Fibroblast of lung (primary cell): ENCODE results near the gene GALNT2. TPM values are rescaled to one million over a fixed set of nuclear protein-coding genes. Genes with fewer than 3 reads are reported as not detected.

Experiments used
- DNase-seq, 2 donors: peaks; one replicate each; pipeline versions ENCODE4 v3.0.0 to v3.0.0-alpha.2; 2010; ENCODE audit warnings: low read depth in 2 of 2
- H2AFZ ChIP-seq: 2 replicates; pipeline ENCODE4 v1.5.1; 2012; ENCODE audit warnings: low read length, control low read depth, inconsistent platforms
- H3K27ac ChIP-seq: 2 replicates; pipeline ENCODE4 v1.5.1; 2011; ENCODE audit warnings: low read length, control low read depth; ENCODE audit not compliant: insufficient read depth
- H3K27me3 ChIP-seq: 2 replicates; pipeline ENCODE4 v1.5.1; 2011; ENCODE audit warnings: mild to moderate bottlenecking, low read length; ENCODE audit not compliant: control insufficient read depth, insufficient read depth
- H3K36me3 ChIP-seq: 2 replicates; pipeline ENCODE4 v1.5.1; 2011; ENCODE audit warnings: low read length; ENCODE audit not compliant: control insufficient read depth, insufficient read depth
- H3K4me1 ChIP-seq: 2 replicates; pipeline ENCODE4 v1.5.1; 2011; ENCODE audit warnings: low read length; ENCODE audit not compliant: control insufficient read depth, insufficient read depth; ENCODE audit errors: extremely low read depth
- H3K4me2 ChIP-seq: 2 replicates; pipeline ENCODE4 v1.5.1; 2011; ENCODE audit warnings: low read length, control low read depth; ENCODE audit not compliant: insufficient read depth; ENCODE audit errors: extremely low read depth
- H3K4me3 ChIP-seq, 4 experiments: fragments of 200-600 bp in 1 of 4; sonication (generic) in 1 of 4; replicated peaks in 1 of 4; 2 replicates each; pipeline ENCODE4 v1.5.1; 2011 to 2016; ENCODE audit warnings: low read length in 4 of 4, low read depth in 3 of 4, mild to moderate bottlenecking in 3 of 4, control low read depth in 2 of 4, inconsistent platforms in 1 of 4, mixed read lengths in 1 of 4; ENCODE audit not compliant: insufficient read depth in 1 of 4; ENCODE audit errors: control extremely low read depth in 1 of 4
- H3K79me2 ChIP-seq: 2 replicates; pipeline ENCODE4 v1.5.1; 2012; ENCODE audit warnings: mild to moderate bottlenecking, low read length, inconsistent platforms; ENCODE audit not compliant: control insufficient read depth, insufficient read depth
- H3K9ac ChIP-seq: 2 replicates; pipeline ENCODE4 v1.5.1; 2011; ENCODE audit warnings: mild to moderate bottlenecking, low read length, control low read depth; ENCODE audit not compliant: insufficient read depth
- H3K9me3 ChIP-seq: 2 replicates; pipeline ENCODE4 v1.5.1; 2012; ENCODE audit warnings: low read depth, low read length; ENCODE audit not compliant: control insufficient read depth, insufficient read depth
- H4K20me1 ChIP-seq: 2 replicates; pipeline ENCODE4 v1.5.1; 2011; ENCODE audit warnings: low read length; ENCODE audit not compliant: control insufficient read depth, insufficient read depth; ENCODE audit errors: extremely low read depth
- CTCF ChIP-seq, 2 donors: IDR thresholded peaks in 1 of 2; conservative IDR thresholded peaks in 1 of 2; 1 replicate in 1 of 2; 2 replicates in 1 of 2; pipeline ENCODE4 v1.5.1; 2011 to 2012; ENCODE audit warnings: low read length in 2 of 2, control low read depth in 1 of 2, inconsistent platforms in 1 of 2, low read depth in 1 of 2, mild to moderate bottlenecking in 1 of 2
- EZH2 ChIP-seq: IDR thresholded peaks from 2 replicates; pipeline ENCODE4 v1.5.1; 2012; ENCODE audit warnings: low read length, control low read depth, mild to moderate bottlenecking; ENCODE audit errors: missing control alignments
- polyA plus RNA-seq, 2 donors: library from polyadenylated mRNA; depleted of rRNA in 1 of 2; stranded (reverse) in 1 of 2; unstranded in 1 of 2; fragments of >200 nt; gene quantifications; 2 replicates each; pipeline ENCODE4 v1.2.1, GENCODE V29; 2011 to 2012; ENCODE audit warnings: missing spikeins in 1 of 2
- total RNA-seq: library from RNA; depleted of rRNA; stranded (reverse); fragments of >200 nt; gene quantifications from 2 replicates; pipeline ENCODE4 v1.2.1, GENCODE V29; 2014

The GALNT2 gene
- total and polyA plus RNA-seq, 2 donors (not counting 1 experiment from before 2014, with no cell fraction given), result 106 to 115 TPM

DNA sequence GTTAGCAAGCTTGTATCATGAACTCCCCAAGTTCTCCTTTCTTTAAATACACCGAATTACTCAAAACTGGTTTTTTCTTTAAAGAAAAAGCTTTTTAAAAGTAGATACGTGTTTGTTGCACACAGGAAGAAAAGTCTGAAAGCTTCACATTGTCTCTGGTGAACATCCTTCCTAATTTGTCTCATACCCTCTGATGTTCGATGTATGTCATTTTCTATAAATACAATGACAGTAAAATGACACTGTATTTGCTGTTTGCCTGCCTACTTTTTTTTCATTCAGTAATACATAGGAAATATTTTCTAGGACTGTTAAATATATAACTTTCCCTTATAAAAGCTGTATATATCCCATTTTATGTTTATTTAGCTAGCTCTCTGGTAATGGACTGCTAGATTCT lies 153.9 kb downstream of the GALNT2 start:
- DNase-seq, result no peak
- H3K79me2 ChIP-seq, result peaks cover 2% of the 10 kb centered on the region
- no peaks in the 10 kb centered on the region for H3K36me3 ChIP-seq
- H2AFZ ChIP-seq, result no peak overlapping the region
- H3K4me3 ChIP-seq, result no peak overlapping the region
- no peaks in the 10 kb centered on the region for H4K20me1 ChIP-seq
- H3K27me3 ChIP-seq, result no peaks in the 10 kb centered on the region
- H3K9me3 ChIP-seq, result no peaks in the 10 kb centered on the region
- no peak overlapping the region for H3K9ac ChIP-seq
- TF ChIP-seq EZH2, result no peak
- no peak for TF ChIP-seq CTCF (conservative IDR thresholded peaks at IDR 0.05 in 1 of 2, IDR thresholded peaks at IDR 0.05 in 1 of 2; ENCODE audit: low read depth in 1 of 2, low read length in 2 of 2)
- peaks cover 2% of the 10 kb centered on the region for H3K4me1 ChIP-seq
- no peak overlapping the region for H3K27ac ChIP-seq
- H3K4me2 ChIP-seq, result no peak overlapping the region

DNA sequence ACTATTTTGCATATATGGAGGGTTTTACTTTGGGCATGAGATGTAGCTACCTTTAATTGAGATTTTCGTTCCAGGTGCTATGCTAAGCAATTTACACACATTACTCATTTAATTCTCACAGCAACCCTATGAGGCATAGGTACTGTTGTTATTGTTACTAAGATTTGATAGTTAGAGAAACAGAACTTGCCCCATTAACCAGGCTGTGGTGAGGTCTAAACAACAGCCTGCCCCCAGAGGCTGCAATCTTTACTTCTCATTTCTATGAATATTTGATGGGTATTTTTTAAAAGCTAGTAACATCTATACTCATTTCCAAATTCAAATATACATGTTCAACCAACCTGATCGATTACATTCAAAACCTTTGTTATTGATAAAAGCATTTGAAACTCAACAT lies 155.6 kb downstream of the GALNT2 start:
- H3K4me2 ChIP-seq, result peak overlapping the region; percentile 42
- H3K4me3 ChIP-seq, result peak overlapping the region in 1 of 4 experiments; percentile 33
- no peak overlapping the region for H2AFZ ChIP-seq
- DNase-seq, result no peak
- H3K4me1 ChIP-seq, result peaks cover 2% of the 10 kb centered on the region
- peaks cover 2% of the 10 kb centered on the region for H3K79me2 ChIP-seq
- no peaks in the 10 kb centered on the region for H3K27me3 ChIP-seq
- H3K36me3 ChIP-seq, result no peaks in the 10 kb centered on the region
- no peaks in the 10 kb centered on the region for H4K20me1 ChIP-seq
- no peak overlapping the region for H3K9ac ChIP-seq
- no peak for TF ChIP-seq EZH2
- TF ChIP-seq CTCF (conservative IDR thresholded peaks at IDR 0.05 in 1 of 2, IDR thresholded peaks at IDR 0.05 in 1 of 2; ENCODE audit: low read depth in 1 of 2, low read length in 2 of 2), result peak; percentile 21 to 30
- H3K9me3 ChIP-seq, result no peaks in the 10 kb centered on the region
- H3K27ac ChIP-seq, result peak overlapping the region; percentile 40

DNA sequence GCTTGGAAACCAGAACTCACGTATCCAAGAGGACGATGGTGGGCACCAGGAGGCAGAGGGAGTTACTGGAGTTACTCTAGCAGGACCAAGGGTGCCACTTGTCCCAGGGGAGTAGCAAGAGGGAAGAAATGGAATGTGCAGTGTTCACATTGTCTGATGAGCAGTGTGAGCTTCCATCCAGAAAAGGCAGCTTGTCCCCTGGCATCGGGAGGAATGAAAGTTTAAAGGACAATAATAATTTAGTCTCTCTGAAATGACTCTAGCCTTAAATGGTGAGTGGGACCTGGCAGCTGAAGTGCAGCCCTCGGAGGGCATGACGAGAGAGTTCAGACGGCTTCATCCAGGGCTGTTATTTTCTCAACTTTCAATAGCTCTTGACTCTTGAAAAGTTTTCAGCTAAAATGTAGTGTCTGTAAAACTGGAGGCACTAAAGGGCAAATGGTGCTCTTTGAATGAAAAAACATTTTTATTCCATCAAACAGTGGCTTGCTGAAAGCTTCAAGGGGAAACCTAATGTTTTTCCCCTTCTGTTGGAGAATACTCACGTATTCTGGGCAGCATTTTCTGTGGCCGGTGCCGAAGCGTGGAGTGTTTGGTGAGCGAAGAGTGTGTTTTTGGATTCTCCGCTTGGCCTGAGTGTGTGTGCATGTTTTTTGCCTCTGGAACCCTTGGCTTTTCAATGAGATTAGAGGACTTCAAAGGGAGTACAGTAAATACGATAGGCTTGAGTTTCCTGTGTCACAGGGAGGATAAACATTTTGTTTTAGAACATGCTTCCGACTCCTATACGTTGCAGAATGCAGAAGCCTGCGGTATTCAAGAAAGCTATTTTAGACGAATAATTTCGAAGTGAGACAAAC lies 157.3 kb downstream of the GALNT2 start:
- no peak for DNase-seq
- Histone ChIP-seq H3K4me2 (peak overlapping the region; percentile 89), H2AFZ (no peak overlapping the region), H3K9me3 (no peaks in the 10 kb centered on the region), H3K79me2 (peaks cover 2% of the 10 kb centered on the region), H3K9ac (no peak overlapping the region), H3K36me3 (no peaks in the 10 kb centered on the region), H4K20me1 (no peaks in the 10 kb centered on the region), H3K4me1 (peaks cover 2% of the 10 kb centered on the region), H3K4me3 (peak overlapping the region in 2 of 4 experiments; percentile 5 to 21), H3K27me3 (no peaks in the 10 kb centered on the region), H3K27ac (no peak overlapping the region)
- TF ChIP-seq CTCF (conservative IDR thresholded peaks at IDR 0.05 in 1 of 2, IDR thresholded peaks at IDR 0.05 in 1 of 2; ENCODE audit: low read depth in 1 of 2, low read length in 2 of 2) (no peak), EZH2 (no peak)
